Endothelial cell of umbilical vein (primary cell): ENCODE data around the gene ZNF84.

Experiments
- EZH2 ChIP-seq: IDR thresholded peaks from 2 replicates; pipeline ENCODE4 v1.6.1; 2012; ENCODE audit warnings: borderline replicate concordance, low read depth, mild to moderate bottlenecking, moderate library complexity, low read length, inconsistent platforms; ENCODE audit not compliant: severe bottlenecking
- JUN ChIP-seq: IDR thresholded peaks from 2 replicates; pipeline ENCODE4 v1.6.1; 2011; ENCODE audit warnings: borderline replicate concordance, low read depth; ENCODE audit not compliant: insufficient read length, insufficient read depth
- MYC ChIP-seq: IDR thresholded peaks from one replicate; pipeline ENCODE4 v1.6.1; 2011; ENCODE audit warnings: mild to moderate bottlenecking, low read depth, low read length
- POLR2A ChIP-seq: IDR thresholded peaks from 2 replicates; pipeline ENCODE4 v1.6.1; 2012; ENCODE audit warnings: low read depth, mild to moderate bottlenecking, control low read depth, low read length
- POLR2AphosphoS5 ChIP-seq: IDR thresholded peaks from 2 replicates; pipeline ENCODE4 v1.6.1; 2012; ENCODE audit warnings: low read depth, mild to moderate bottlenecking, control low read depth, low read length, moderate library complexity; ENCODE audit not compliant: insufficient read depth
- TF ChIP-seq, protein P1 (sequence below), 2 donors: IDR thresholded peaks; 1 replicate in 1 of 2; 2 replicates in 1 of 2; pipeline ENCODE4 v1.5.1; 2011; ENCODE audit warnings: low read length in 2 of 2, mild to moderate bottlenecking in 2 of 2, moderate library complexity in 2 of 2, control low read depth in 1 of 2, inconsistent platforms in 1 of 2, low read depth in 1 of 2; ENCODE audit not compliant: insufficient read depth in 1 of 2; ENCODE audit errors: extremely low read depth in 1 of 2
- TF ChIP-seq, protein P2 (sequence below): IDR thresholded peaks from 2 replicates; pipeline ENCODE4 v1.6.1; 2011; ENCODE audit not compliant: insufficient read depth, insufficient read length

DNA sequence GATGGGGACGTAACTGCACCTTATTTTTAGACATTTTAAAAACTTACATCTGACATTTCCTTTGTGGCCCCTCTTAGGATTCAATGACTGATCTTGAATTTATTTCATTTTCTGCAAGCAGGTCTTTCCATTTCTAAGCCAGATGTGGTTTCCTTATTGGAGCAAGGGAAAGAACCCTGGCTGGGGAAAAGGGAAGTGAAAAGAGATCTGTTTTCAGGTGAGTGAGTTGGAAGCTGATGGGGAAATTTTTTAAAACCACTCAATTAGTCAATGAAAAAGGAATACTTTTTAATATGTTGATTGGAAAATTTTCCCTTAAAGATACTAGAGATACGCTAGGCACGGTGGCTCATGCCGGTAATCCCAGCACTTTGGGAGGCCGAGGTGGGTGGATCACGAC lies 46.0 kb downstream of the ZNF84 start:
- TF ChIP-seq, protein P1, sequence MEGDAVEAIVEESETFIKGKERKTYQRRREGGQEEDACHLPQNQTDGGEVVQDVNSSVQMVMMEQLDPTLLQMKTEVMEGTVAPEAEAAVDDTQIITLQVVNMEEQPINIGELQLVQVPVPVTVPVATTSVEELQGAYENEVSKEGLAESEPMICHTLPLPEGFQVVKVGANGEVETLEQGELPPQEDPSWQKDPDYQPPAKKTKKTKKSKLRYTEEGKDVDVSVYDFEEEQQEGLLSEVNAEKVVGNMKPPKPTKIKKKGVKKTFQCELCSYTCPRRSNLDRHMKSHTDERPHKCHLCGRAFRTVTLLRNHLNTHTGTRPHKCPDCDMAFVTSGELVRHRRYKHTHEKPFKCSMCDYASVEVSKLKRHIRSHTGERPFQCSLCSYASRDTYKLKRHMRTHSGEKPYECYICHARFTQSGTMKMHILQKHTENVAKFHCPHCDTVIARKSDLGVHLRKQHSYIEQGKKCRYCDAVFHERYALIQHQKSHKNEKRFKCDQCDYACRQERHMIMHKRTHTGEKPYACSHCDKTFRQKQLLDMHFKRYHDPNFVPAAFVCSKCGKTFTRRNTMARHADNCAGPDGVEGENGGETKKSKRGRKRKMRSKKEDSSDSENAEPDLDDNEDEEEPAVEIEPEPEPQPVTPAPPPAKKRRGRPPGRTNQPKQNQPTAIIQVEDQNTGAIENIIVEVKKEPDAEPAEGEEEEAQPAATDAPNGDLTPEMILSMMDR (IDR thresholded peaks at IDR 0.05; ENCODE audit: extremely low read depth in 1 of 2, insufficient read depth in 1 of 2, low read depth in 1 of 2, low read length in 2 of 2): no peak
- TF ChIP-seq POLR2AphosphoS5 (no peak), MYC (no peak), POLR2A (no peak), EZH2 (no peak), JUN (no peak)
- TF ChIP-seq, protein P2, sequence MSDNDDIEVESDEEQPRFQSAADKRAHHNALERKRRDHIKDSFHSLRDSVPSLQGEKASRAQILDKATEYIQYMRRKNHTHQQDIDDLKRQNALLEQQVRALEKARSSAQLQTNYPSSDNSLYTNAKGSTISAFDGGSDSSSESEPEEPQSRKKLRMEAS: no peak
